ENCODE data around the gene GALNT12.

The GALNT12 gene

GRCh38 chr9:98805506-98806272 lies 1.8 kb upstream of the GALNT12 start:
- DNase-seq: no peak

GRCh38 chr9:98806394-98807035 lies 955 bp upstream of the GALNT12 start:
- no peak for DNase-seq

- DNase-seq: no peak
Observed at GRCh38 chr9:98807814-98808195, 335 bp downstream of the GALNT12 start.

- no peak for DNase-seq
Observed at GRCh38 chr9:98808411-98808815, 943 bp downstream of the GALNT12 start.

DNA sequence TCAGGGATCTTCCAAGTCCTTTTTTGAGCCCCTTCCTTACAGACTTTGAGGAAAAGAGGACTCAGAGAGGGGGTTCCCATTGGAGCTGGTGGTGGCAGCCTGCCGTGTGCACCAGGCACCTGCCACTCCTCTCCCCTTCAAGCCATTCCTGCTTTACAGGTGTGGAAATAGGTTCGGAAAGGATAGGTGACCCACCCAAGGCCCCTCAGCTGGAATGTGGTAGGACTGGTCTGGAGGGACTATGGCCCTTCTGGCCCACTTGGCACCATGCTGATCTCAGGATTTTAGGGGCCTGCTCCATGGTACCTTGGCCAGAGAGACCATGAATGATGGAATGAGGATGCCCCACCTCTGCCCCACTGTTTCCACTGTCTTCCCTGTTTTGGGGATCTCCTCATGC lies 1.4 kb downstream of the GALNT12 start:
- no peak for DNase-seq

DNA sequence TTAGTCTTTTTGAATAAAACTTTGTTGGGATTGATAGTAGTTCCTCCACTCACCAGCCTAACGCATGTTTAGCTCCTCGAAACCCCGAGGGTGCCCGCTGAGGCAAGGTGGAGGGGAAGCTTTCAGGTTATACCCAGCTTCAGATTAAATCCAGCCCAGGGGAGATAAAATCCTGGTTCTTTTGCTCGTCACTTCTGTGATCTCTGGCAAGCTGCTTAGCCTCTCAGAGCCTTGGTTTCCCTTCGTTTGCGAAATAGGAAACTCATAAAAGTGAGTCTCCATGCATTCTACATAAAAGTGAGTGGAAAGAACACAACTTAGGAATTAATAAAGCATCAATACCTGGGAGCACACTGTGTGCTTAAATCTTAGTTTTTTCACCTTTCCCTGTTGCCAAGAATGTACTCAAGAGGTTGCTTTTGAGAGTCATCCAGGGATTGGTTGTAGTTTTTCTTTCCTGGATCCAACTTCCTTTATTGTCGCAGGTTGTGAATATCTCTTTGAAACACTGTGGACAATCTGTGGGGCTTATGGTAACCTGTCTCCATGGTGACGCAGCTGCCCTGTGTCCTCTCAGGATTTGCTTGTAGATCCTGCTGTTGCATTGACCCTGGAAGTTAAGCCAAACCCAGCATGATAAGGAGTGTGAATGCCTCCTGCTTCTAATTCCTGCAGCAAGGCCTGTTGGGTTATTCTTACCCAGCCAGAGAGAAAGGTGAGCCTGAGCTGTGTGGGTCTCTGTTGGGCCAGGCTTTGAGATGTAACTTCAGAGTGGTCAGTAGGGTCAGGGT lies 2.0 kb downstream of the GALNT12 start:
- DNase-seq: no peak

DNA sequence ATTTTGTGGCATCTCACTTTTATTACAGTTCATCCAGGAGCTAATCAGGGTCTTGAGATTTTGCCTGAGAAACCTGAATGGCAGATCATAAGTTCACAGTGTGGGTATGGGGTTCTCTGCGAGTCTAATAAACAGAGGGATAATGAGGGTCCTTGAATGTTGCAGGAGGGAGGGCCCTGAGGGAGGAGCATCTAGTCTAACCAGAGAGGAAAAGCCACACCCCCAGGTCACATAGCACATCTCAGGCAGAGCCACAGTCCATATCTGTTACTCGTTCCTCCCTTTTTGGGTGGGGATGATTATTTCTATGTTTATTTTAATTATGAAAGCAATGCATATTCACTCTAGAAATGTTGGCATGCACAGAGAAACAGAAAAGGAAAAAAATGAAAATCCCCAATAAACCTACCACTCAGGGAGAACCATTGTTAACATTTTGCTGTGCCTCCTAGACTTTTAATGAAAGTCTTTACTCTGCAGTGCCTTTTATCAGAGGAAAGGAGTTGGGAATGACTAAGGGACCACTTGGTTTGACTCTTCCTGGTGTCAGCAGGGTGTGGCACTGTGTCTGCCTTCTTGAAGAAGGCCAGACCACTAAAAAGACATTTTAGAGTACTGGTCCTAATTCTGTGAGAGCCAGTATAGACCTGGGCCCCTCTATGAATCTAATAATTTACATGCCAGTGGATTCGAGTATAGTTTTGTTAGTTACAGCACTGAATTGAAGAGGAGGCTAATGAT lies 2.8 kb downstream of the GALNT12 start:
- no peak for DNase-seq

DNA sequence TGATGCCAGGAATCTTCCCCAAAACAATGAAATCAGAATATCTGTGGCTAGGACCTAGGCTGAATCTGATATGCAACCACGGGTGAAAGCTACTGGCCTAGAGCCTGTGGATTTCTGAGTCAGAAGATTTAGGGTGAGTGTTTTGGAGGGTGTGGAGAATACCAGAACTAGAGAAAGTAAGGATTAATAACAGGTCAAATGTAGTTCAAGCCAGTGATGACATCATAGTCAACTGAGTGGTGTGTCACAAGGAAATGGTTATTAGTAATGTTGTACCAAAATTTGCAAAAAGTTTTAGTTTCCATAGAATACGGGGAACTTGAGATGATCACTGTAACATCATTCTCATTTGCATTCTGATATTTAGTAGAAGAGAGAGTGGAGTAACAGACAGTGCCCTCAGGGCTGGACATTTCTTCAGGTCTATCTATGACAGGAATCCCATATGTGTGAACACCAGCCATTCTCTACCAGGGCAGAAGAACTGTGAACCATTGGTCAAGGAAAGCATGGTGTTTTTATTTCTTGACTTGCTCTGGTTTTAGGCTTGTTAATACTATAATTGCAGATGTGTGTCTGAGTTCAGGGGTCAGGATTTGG lies 3.7 kb downstream of the GALNT12 start:
- DNase-seq: peak; percentile 85

DNA sequence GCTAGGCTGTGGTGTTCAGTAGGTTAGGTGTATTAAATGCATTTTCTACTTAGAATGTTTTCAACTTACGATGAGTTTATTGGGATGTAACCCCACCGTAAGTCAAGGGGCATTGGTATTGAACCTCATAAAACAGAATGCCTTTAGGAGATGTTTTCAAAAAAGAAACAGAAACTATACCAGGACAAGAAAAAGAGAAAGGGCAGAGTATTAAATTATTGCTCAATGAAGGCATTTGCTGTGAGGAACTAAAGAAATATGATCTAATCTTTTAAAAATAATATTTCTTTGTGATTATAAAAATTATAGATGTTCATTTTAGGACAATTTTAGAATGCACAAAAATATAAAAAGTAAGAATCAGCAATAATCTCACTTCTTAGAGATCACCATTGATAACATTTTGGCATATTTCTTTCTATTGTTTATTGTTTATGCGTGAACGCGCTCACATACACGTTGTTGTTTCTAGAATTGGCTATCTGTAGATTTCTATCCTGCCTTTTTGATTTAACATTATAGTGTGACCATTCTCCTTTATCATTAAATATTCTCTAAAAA lies 8.0 kb downstream of the GALNT12 start:
- DNase-seq: no peak

- no peak for DNase-seq
Observed at GRCh38 chr9:98818764-98819163, 11.3 kb downstream of the GALNT12 start.

DNA sequence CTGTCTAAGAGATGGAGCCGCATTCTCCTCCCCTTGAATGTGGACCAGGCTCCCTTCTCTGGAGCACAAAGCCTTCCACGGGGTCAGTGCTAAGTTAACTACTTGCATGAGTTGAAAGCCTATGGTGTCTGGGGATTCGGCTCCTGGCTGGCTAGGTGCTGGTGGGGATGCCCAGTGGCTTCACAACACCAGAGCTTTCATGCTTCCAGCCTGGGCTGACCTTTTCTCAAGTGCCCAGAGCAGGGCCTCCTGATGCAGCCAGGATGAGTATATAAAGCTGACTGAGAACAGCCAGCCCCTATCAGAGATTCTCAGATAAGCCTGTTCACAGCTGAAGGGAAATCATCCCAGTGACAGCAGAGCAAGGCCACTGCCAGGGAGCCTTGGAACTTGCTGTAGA lies 11.8 kb downstream of the GALNT12 start:
- no peak for DNase-seq

DNA sequence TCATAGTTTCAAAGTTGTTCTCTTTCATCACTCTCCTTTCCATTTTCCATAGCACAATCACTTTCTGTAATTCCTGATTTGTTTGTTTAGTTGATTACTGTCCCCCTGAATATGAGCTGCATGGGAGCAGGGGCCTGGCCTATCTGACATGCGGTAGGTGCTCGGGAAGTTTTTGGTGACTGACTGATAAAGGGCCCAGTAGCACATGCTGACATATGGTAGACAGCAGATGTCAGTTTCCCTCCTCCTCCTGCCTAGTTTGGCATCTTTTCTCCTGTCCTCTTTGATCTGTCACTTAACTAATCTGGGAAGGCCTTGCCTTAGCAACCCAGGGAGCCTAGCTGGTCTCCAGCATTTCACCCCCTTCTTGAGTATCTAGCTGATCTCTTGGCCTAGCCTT lies 14.4 kb downstream of the GALNT12 start:
- no peak for DNase-seq

GRCh38 chr9:98822661-98823060 lies 15.2 kb downstream of the GALNT12 start:
- no peak for DNase-seq

- no peak for DNase-seq
Observed at GRCh38 chr9:98823666-98824334, 16.3 kb downstream of the GALNT12 start.

DNA sequence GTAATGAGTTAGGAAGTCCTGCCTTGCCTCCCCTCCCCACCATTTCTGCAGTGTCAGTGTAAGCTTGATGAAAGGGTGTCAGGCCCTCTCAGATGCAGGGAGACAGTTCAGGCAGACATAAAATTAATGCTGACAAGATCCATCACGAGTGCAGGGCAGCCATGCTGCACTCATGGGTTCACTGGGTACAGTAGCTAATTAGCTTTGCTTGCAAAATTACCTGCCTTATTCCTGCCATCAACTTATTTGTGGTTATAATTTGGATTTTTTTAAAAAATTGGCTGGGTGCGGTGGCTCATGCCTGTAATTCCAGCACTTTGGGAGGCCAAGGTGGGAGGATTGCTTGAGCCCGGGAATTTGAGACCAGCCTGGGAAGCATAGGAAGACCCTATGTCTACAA lies 17.9 kb downstream of the GALNT12 start:
- no peak for DNase-seq

GRCh38 chr9:98826716-98827115 lies 19.2 kb downstream of the GALNT12 start:
- DNase-seq: no peak

DNA sequence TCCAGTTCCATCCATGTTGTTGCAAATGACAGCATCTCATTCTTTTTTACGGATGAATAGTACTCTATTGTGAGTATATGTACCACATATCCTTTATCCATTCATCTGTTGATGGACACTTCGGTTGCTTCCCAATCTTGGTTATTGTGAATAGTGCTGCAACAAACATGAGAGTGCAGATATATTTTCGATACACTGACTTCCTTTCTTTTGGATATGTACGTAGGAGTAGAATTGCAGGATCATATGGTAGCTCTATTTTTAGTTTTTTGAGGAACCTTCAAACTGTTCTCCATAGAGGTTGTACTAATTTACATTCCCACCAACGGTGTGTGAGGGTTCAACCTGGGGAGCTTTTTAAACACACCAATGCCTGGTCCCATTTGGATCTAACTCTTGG lies 22.3 kb downstream of the GALNT12 start:
- DNase-seq: no peak

DNA sequence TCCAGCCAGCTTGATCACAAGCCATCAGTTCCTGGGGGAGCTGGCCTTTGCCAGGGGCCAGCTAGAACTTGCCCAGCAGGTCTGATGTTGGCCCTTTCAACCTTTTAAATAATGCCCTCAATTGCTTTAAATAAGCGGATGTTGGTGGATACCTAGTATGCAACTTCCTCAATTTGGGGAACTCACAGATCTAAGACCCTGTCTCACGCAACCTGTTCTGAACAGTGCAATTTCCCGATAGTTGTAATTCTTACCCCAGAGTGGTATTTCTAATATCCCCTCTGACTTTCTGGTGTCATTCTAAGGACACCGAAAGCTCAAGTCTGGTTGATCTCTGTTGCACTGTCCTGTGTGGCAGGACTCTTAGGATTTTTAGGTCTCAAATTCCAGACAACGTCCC lies 23.1 kb downstream of the GALNT12 start:
- DNase-seq: no peak

- no peak for DNase-seq
Observed at GRCh38 chr9:98831696-98832095, 24.2 kb downstream of the GALNT12 start.

DNA sequence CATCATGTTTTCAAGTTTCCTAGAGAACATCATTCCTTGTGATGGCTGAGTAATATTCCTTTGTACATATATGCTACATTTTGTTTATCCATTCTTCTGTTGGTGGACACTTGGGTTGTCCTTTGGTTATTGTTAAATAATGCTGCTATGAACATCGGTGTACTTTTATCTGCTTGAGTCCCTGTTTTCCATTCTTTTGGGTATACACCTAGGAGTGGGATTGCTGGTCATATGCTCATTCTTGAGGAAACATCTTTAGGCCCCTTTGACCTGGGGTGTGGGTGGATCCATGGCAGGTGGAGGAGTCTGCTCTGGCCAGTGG lies 25.3 kb downstream of the GALNT12 start:
- no peak for DNase-seq

- DNase-seq: no peak
Observed at GRCh38 chr9:98833090-98833956, 25.9 kb downstream of the GALNT12 start.

Data from EL (cell line).